Right lobe of liver (tissue), 4 donors: ENCODE data around the gene CAPS.

ENCODE experiments used
- POLR2A ChIP-seq: fragments of 450-650 bp; IDR thresholded peaks from one replicate; pipeline ENCODE4 v1.6.1; 2017; ENCODE audit warnings: antibody characterized with exemption, mild to moderate bottlenecking
- TF ChIP-seq, protein P1 (sequence below), 4 donors: fragments of 200-600 bp in 3 of 4; fragments of 450-650 bp in 1 of 4; IDR thresholded peaks; one replicate each; pipeline versions ENCODE4 v1.5.1 to v1.8.0; 2016 to 2022; ENCODE audit warnings: antibody characterized with exemption in 4 of 4, mild to moderate bottlenecking in 2 of 4
- donor health status: DM: no; HTN: no; CAD: no.
- donor health status: DM: no; HTN: no; CAD: no.
- donor health status: DM: no; HTN: yes; CAD: no.

DNA sequence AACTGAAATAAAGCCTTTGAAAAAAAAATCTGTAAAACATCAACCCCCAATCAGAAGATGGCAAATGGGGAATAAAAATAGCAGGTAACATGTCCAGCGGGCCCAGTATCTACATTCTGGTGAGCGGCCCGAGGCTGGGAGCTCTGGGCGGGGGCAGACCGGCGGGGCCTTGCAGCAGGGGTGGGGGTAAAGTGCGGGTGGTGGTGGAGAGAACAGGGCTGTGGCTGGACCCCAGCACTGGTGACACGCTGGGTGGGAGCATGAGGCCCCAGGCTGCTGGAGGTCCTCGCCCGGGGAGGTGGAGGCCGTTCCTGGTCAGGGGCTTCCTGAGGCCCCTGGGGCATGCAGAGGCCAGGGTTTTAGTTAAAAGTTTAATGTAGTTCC, 1.7 kb downstream of the CAPS start:
- TF ChIP-seq, protein P1, sequence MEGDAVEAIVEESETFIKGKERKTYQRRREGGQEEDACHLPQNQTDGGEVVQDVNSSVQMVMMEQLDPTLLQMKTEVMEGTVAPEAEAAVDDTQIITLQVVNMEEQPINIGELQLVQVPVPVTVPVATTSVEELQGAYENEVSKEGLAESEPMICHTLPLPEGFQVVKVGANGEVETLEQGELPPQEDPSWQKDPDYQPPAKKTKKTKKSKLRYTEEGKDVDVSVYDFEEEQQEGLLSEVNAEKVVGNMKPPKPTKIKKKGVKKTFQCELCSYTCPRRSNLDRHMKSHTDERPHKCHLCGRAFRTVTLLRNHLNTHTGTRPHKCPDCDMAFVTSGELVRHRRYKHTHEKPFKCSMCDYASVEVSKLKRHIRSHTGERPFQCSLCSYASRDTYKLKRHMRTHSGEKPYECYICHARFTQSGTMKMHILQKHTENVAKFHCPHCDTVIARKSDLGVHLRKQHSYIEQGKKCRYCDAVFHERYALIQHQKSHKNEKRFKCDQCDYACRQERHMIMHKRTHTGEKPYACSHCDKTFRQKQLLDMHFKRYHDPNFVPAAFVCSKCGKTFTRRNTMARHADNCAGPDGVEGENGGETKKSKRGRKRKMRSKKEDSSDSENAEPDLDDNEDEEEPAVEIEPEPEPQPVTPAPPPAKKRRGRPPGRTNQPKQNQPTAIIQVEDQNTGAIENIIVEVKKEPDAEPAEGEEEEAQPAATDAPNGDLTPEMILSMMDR (IDR thresholded peaks at IDR 0.05), result no peak
- no peak for TF ChIP-seq POLR2A
